COLO668 (cell line): ENCODE results near the gene POU5F2.
A peak's percentile ranks its signal among the peaks of the same experiment; 100 is the strongest.

Source experiments
- DNase-seq: peaks from one replicate; lab custom pipeline; 2025; ENCODE audit not compliant: unreplicated experiment; lab: John Stamatoyannopoulos, UW

POU5F2 gene

DNA sequence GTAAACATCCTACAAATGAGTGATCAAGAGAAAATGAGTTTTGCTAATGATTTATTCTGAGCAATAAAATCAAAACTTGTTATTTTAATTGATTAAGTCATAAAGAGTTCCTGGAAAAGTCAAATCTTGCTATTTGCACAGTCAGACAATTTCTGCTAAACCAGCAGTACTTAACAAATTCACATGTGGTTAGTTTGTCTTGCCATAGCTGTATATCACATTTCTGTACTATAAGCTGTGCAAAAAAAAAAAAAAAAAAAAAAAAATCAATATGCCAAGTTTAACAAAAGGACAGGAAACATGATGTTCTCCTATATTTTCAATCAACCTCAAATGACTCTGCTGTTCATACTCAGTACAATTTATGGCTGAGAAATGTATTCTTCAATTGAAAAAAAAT, 24.9 kb downstream of the POU5F2 start:
- DNase-seq, result no peak

DNA sequence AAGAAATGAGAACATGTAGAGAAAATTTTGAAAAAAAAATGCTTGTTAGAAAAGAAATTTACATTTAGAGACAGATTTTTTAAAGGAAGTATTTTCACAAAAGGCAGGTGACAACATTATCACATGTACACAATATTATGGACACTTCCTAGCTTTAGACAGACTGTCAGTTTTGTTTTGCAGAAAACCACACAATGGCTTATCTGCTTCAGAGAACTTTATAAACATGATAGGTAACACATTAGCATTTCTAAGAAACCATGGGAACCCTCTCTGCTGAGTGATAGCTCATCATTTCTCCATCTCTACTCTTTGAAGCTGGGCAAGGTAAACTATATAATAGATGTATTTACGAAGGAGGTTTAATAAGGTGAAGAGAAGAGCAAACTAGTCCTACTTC, 25.6 kb downstream of the POU5F2 start:
- DNase-seq, result no peak

GRCh38 chr5:93715327-93715726, 26.1 kb downstream of the POU5F2 start:
- peak; percentile 3 for DNase-seq

DNA sequence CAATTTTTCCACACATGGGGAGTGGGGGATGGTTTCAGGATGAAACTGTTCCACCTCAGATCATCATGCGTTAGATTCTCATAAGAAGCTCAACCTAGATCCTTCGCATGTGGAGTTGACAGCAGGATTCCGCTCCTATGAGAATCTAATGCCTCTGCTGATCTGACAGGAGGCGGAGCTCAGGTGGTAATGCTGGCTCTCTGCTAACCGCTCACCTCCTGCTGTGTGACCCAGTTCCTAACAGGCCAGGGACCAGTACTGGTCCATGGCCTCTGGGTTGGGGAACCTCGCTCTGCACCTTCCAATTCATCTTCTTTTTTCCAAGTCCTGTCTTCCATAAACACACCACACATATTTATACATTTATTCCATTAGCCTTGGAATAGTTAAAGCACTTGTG, 33.0 kb downstream of the POU5F2 start:
- no peak for DNase-seq

DNA sequence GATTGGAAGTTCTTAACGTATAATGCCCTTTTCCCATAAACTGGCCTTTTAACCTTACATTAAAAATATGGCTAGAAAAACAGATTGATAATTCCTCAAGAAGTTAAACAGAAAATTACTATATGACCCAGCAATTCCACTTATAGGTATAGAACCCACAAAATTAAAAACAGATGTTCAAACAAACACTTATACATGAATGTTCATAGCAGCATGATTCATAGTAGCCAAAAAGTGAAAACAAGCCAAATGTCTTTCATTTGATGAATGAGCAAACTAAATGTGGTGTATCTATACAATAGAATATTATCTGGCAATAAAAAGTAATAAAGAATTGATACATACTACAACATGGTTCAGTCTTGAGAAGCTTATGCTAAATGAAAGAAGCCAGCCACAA, 35.5 kb downstream of the POU5F2 start:
- DNase-seq, result no peak

- DNase-seq, result no peak
These were observed 36.4 kb downstream of the POU5F2 start for GRCh38 chr5:93704996-93705395.

GRCh38 chr5:93691997-93692396, 49.4 kb downstream of the POU5F2 start:
- no peak for DNase-seq
